Epithelial cell of proximal tubule (primary cell): ENCODE results near the gene TBC1D17. TPM values are rescaled to one million over a fixed set of nuclear protein-coding genes. Genes with fewer than 3 reads are reported as not detected.

Experiments
- DNase-seq: peaks from one replicate; pipeline ENCODE4 v3.0.0-alpha.2; 2011; ENCODE audit warnings: low read depth
- H3K4me3 ChIP-seq: 2 replicates; pipeline ENCODE4 v1.5.1; 2011; ENCODE audit warnings: low read depth, mild to moderate bottlenecking, low read length
- CTCF ChIP-seq: conservative IDR thresholded peaks from 2 replicates; pipeline ENCODE4 v1.5.1; 2012; ENCODE audit warnings: low read depth, mild to moderate bottlenecking, low read length
- total RNA-seq: library from RNA; depleted of rRNA; stranded (reverse); fragments of >200 nt; gene quantifications from 2 replicates; pipeline ENCODE4 v1.2.3, GENCODE V29; 2015

The TBC1D17 gene
- total RNA-seq, 1 donor from 2014 or later: 11.9 TPM

GRCh38 chr19:49866933-49867782 is 10.3 kb upstream of the TBC1D17 start, which contains the start of gene PNKP:
Gene PNKP (minus strand): TSS chr19:49867576. CDS start chr19:49867204, 372 bp downstream.
- H3K4me3 ChIP-seq: peak within 1 kb of the TSS; percentile 97
- no peak for TF ChIP-seq CTCF
- peak; percentile 33 for DNase-seq

GRCh38 chr19:49869009-49869483 is 8.5 kb upstream of the TBC1D17 start:
- TF ChIP-seq CTCF: no peak
- no peak for DNase-seq
- peak overlapping the region; percentile 59 for H3K4me3 ChIP-seq

- peak; percentile 99 for DNase-seq
- peak overlapping the region; percentile 65 for H3K4me3 ChIP-seq
- no peak for TF ChIP-seq CTCF
Observed at GRCh38 chr19:49869484-49870308, 7.8 kb upstream of the TBC1D17 start.

- no peak for TF ChIP-seq CTCF
- peak overlapping the region; percentile 65 for H3K4me3 ChIP-seq
- DNase-seq: no peak
Observed at GRCh38 chr19:49870309-49870901, 7.1 kb upstream of the TBC1D17 start.

- no peak overlapping the region for H3K4me3 ChIP-seq
- DNase-seq: no peak
- no peak for TF ChIP-seq CTCF
Observed at GRCh38 chr19:49871349-49871985, 6.0 kb upstream of the TBC1D17 start.
